ENCODE measurements around the gene TRIM72. TPM values are rescaled to one million over a fixed set of nuclear protein-coding genes. Genes with fewer than 3 reads are reported as not detected.

Gene TRIM72
- total and polyA plus RNA-seq, 2 donors (not counting 3 experiments of a cell fraction or from before 2014, with no cell fraction given): not detected

GRCh38 chr16:31183432-31184428 lies 30.2 kb upstream of the TRIM72 start:
- dilution Hi-C loops (cut with MboI; ENCODE audit: extremely low pct_ligation_motif_present, low sequenced_read_pairs): no loop called here
- Histone ChIP-seq H3K79me2 (ENCODE audit: control insufficient read depth, insufficient read depth, low read length) (peaks cover 82% of the 10 kb centered on the region), H3K9ac (replicated peaks; ENCODE audit: extremely low read depth, insufficient read depth, low read length) (no peak overlapping the region), H3K27me3 (ENCODE audit: control insufficient read depth in 2 of 2, insufficient read depth in 2 of 2, low read length in 2 of 2) (no peaks in the 10 kb centered on the region), H3K9me3 (replicated peaks; ENCODE audit: control insufficient read depth, insufficient read depth, low read length) (no peaks in the 10 kb centered on the region), H3K9me1 (replicated peaks; ENCODE audit: control insufficient read depth, extremely low read depth, insufficient read depth, low read length) (no peaks in the 10 kb centered on the region), H3K4me1 (ENCODE audit: control insufficient read depth, extremely low read depth, insufficient read depth, low read length) (peaks cover 21% of the 10 kb centered on the region), H3K4me2 (ENCODE audit: insufficient read depth, low read length) (peak overlapping the region; percentile 31), H4K20me1 (replicated peaks; ENCODE audit: control insufficient read depth, extremely low read depth, insufficient read depth, low read length) (peaks cover 24% of the 10 kb centered on the region), H3K36me3 (ENCODE audit: control insufficient read depth in 2 of 2, extremely low read depth in 1 of 2, insufficient read depth in 2 of 2, low read length in 2 of 2) (peaks cover 47 to 50% of the 10 kb centered on the region in 2 experiments), H3K27ac (ENCODE audit: insufficient read depth, low read depth, low read length) (no peak overlapping the region), H3K4me3 (replicated peaks in 1 of 3; ENCODE audit: insufficient read depth in 1 of 3, low read depth in 1 of 3, low read length in 3 of 3) (peak overlapping the region in 1 of 3 experiments; percentile 95), H2AFZ (ENCODE audit: low read depth, low read length) (no peak overlapping the region)
- no peak for TF ChIP-seq CTCF (IDR thresholded peaks at IDR 0.05; ENCODE audit: extremely low read depth in 1 of 2, insufficient read depth in 1 of 2, low read depth in 1 of 2, low read length in 2 of 2)
- TF ChIP-seq MYC (IDR thresholded peaks at IDR 0.05; ENCODE audit: low read depth, low read length): no peak
- no peak for TF ChIP-seq POLR2AphosphoS5 (IDR thresholded peaks at IDR 0.05; ENCODE audit: insufficient read depth, low read depth, low read length)
- no peak for TF ChIP-seq EZH2 (IDR thresholded peaks at IDR 0.05; ENCODE audit: borderline replicate concordance, low read depth, low read length, severe bottlenecking)
- no peak for TF ChIP-seq MAX (IDR thresholded peaks at IDR 0.05; ENCODE audit: insufficient read depth, insufficient read length)
- no peak for TF ChIP-seq GATA2 (IDR thresholded peaks at IDR 0.05; ENCODE audit: insufficient read depth, insufficient read length, low read depth, low read length)
- TF ChIP-seq FOS (IDR thresholded peaks at IDR 0.05; ENCODE audit: borderline replicate concordance, insufficient read depth, low read length): no peak
- TF ChIP-seq JUN (IDR thresholded peaks at IDR 0.05; ENCODE audit: borderline replicate concordance, insufficient read depth, insufficient read length, low read depth): no peak
- no peak for TF ChIP-seq POLR2A (IDR thresholded peaks at IDR 0.05; ENCODE audit: low read depth, low read length)
- DNase-seq (ENCODE audit: low read depth, low spot score) (no peak), FAIRE-seq (no peak)
- intact Hi-C loops (cut with micrococcal nuclease): loop anchor here (5.0 kb wide), 1 partner anchor 274 kb away; the partner anchor contains the start of gene ARMC5
- ChIA-PET POLR2A (interaction anchor here (0.7 kb wide), 2 partner anchors 35 to 687 kb away, joined by 3 to 8 read pairs; no protein-coding TSS in a partner anchor), CTCF (interaction anchor here (0.7 to 1.3 kb wide), 2 partner anchors 175 to 199 kb away, joined by 3 to 4 read pairs; no protein-coding TSS in a partner anchor)
- no TSS peak for BruUV-seq (replicated peaks)

Data from endothelial cell of umbilical vein (primary cell).